ENCODE measurements around the gene OR2S2. TPM values are rescaled to one million over a fixed set of nuclear protein-coding genes. Genes with fewer than 3 reads are reported as not detected.
A peak's percentile ranks its signal among the peaks of the same experiment; 100 is the strongest.

Gene OR2S2
- total and polyA plus RNA-seq, 2 of the 4 experiments (the other 2 are of a cell fraction): 0.46 to 0.90 TPM

DNA sequence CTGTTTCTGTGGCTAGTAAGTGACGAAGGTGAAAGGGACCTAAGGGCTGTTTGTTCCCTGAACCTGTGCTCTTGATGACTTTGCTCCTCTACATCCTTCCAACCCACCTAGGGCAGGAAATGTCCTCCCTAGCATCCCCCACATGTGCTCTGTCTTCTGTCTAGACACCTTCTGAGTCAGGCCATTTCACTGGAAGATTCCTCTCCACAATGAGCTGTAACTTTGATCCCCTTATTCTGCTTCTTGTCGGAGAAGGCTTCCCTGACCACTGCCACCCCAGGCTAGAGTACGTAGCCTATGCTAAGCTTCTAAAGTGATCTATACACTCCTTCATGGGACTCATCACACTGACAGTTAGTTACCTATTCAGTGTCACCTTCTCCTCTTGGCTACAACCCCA lies 27.0 kb downstream of the OR2S2 start:
- H4K5ac ChIP-seq (ENCODE audit: low read depth, low read length): no peak overlapping the region; the same call in 1 of the 2 replicates
- 80% methylated on average over 1 of the region's 3 CpGs; no CpG with 5 or more reads in 1 of the 2 experiments for WGBS, 2 experiments (ENCODE audit: extremely low coverage in 2 of 2, insufficient read length in 1 of 2)
- H3K9me1 ChIP-seq (ENCODE audit: insufficient read depth, low read length): peaks cover 16% of the 10 kb centered on the region
- peak overlapping the region; percentile 66; the same call in 2 of the 3 replicates for H2BK15ac ChIP-seq (ENCODE audit: low read depth, low read length)
- H3K23ac ChIP-seq (ENCODE audit: low read depth, low read length): peak overlapping the region; percentile 3; the same call in 1 of the 2 replicates
- H3K9ac ChIP-seq (ENCODE audit: low read depth, low read length): no peak overlapping the region
- peak overlapping the region; percentile 20 for H3K14ac ChIP-seq (replicated peaks; ENCODE audit: low read depth, low read length)
- POLR2A ChIA-PET (ENCODE audit: unreplicated experiment): no interaction called here
- no peak overlapping the region for H2AK9ac ChIP-seq (replicated peaks; ENCODE audit: low read depth, low read length, poor library complexity)
- no peak overlapping the region for H3K27ac ChIP-seq (ENCODE audit: insufficient read depth, low read length)
- H2BK20ac ChIP-seq (ENCODE audit: low read depth, low read length): peak overlapping the region; percentile 53
- BruUV-seq (replicated peaks): no TSS peak
- peak overlapping the region; percentile 46; the same call in 1 of the 2 replicates for H3K18ac ChIP-seq (ENCODE audit: low read depth, low read length)
- no peaks in the 10 kb centered on the region for H3K36me3 ChIP-seq (ENCODE audit: control insufficient read depth, insufficient read depth, low read length)
- H2AK5ac ChIP-seq (ENCODE audit: low read depth, low read length): peak overlapping the region; percentile 48; the same call in 1 of the 2 replicates
- H4K20me1 ChIP-seq (ENCODE audit: insufficient read depth, low read length): no peaks in the 10 kb centered on the region
- H3K4me3 ChIP-seq (ENCODE audit: insufficient read depth, low read depth, low read length): no peak overlapping the region
- no peak overlapping the region for H3K56ac ChIP-seq (ENCODE audit: extremely low read depth, insufficient read depth, low read length)
- H3K27me3 ChIP-seq (ENCODE audit: control insufficient read depth, insufficient read depth, low read length): no peaks in the 10 kb centered on the region
- ATAC-seq (ENCODE audit: low read depth) (no peak), DNase-seq (no peak)
- peak overlapping the region; percentile 63 for H2AFZ ChIP-seq (replicated peaks; ENCODE audit: low read length, poor library complexity)
- no peak overlapping the region for H3K4me2 ChIP-seq (ENCODE audit: low read depth, low read length)
- in situ Hi-C loops (cut with MboI; ENCODE audit: low sequenced_read_pairs) (no loop called here), dilution Hi-C loops (cut with HindIII; ENCODE audit: low sequenced_read_pairs, unreplicated experiment) (no loop called here), intact Hi-C loops (cut with micrococcal nuclease) (no loop called here)
- peak overlapping the region; percentile 83 for H3K4ac ChIP-seq (ENCODE audit: low read depth, low read length)
- H4K8ac ChIP-seq (ENCODE audit: low read depth in 2 of 2, low read length in 2 of 2): peak overlapping the region in 1 of 2 experiments; percentile 9; a peak in 2 of 4 replicates
- CTCF ChIA-PET: interaction anchor here (0.8 kb wide), 1 partner anchor 28 kb away, joined by 3 read pairs; no protein-coding TSS in a partner anchor
- no peaks in the 10 kb centered on the region for H3K79me1 ChIP-seq (ENCODE audit: low read depth in 1 of 2, low read length in 2 of 2)
- peaks cover 5% of the 10 kb centered on the region for H3K4me1 ChIP-seq (ENCODE audit: control insufficient read depth, insufficient read depth, low read length)
- peak overlapping the region; percentile 44 for H2BK120ac ChIP-seq (ENCODE audit: low read depth, low read length)
- no peak overlapping the region for H2BK5ac ChIP-seq (ENCODE audit: low read depth, low read length, poor library complexity, severe bottlenecking)
- peak overlapping the region; percentile 59 for H4K91ac ChIP-seq (ENCODE audit: insufficient read depth, low read depth, low read length)
- no peaks in the 10 kb centered on the region for H3K9me3 ChIP-seq (ENCODE audit: control insufficient read depth, insufficient read depth, low read length)
- TF ChIP-seq RFX5 (IDR thresholded peaks at IDR 0.05; ENCODE audit: low read depth, low read length) (no peak), RAD21 (IDR thresholded peaks at IDR 0.05; ENCODE audit: low read length) (no peak), CEBPB (IDR thresholded peaks at IDR 0.05; ENCODE audit: low read depth, low read length) (no peak), NFE2L2 (IDR thresholded peaks at IDR 0.05; ENCODE audit: low read depth, low read length) (no peak), POLR2A (IDR thresholded peaks at IDR 0.05; ENCODE audit: low read depth, low read length) (no peak), SMC3 (IDR thresholded peaks at IDR 0.05; ENCODE audit: low read depth, low read length) (no peak), RCOR1 (IDR thresholded peaks at IDR 0.05; ENCODE audit: insufficient replicate concordance, low read length) (no peak)

Measured in IMR-90 (cell line).